Limb (tissue), 2 donors: ENCODE measurements around the gene GCN1.

Experiments used
- DNase-seq, 2 donors: peaks; one replicate each; pipeline ENCODE4 v3.0.0-alpha.2; 2016; ENCODE audit errors: extremely low spot score in 2 of 2

The GCN1 gene

GRCh38 chr12:120229071-120229486 is 34.6 kb upstream of the GCN1 start:
- no peak for DNase-seq

GRCh38 chr12:120228291-120229070 is 34.0 kb upstream of the GCN1 start:
- DNase-seq = peak; percentile 79 to 91

- DNase-seq = no peak
These were observed 33.5 kb upstream of the GCN1 start for GRCh38 chr12:120228041-120228290.

GRCh38 chr12:120227233-120228040 is 32.9 kb upstream of the GCN1 start:
- no peak for DNase-seq

GRCh38 chr12:120225852-120226640 is 31.5 kb upstream of the GCN1 start:
- no peak for DNase-seq

GRCh38 chr12:120225200-120225558 is 30.7 kb upstream of the GCN1 start:
- no peak for DNase-seq

GRCh38 chr12:120224304-120225199 is 30.0 kb upstream of the GCN1 start:
- peak; percentile 18 to 63 for DNase-seq

GRCh38 chr12:120223458-120224303 is 29.2 kb upstream of the GCN1 start:
- no peak for DNase-seq

- DNase-seq = no peak
These were observed 27.8 kb upstream of the GCN1 start for GRCh38 chr12:120222288-120222832.

GRCh38 chr12:120221576-120221900 is 27.0 kb upstream of the GCN1 start:
- no peak for DNase-seq

- no peak for DNase-seq
These were observed 26.5 kb upstream of the GCN1 start for GRCh38 chr12:120220838-120221575.

- DNase-seq = no peak
These were observed 24.4 kb upstream of the GCN1 start for GRCh38 chr12:120218680-120219606.

GRCh38 chr12:120216742-120217605 is 22.5 kb upstream of the GCN1 start:
- no peak for DNase-seq

- no peak for DNase-seq
These were observed 21.5 kb upstream of the GCN1 start for GRCh38 chr12:120215766-120216735.

- DNase-seq = no peak
These were observed 20.8 kb upstream of the GCN1 start for GRCh38 chr12:120215357-120215735.

- no peak for DNase-seq
These were observed 20.3 kb upstream of the GCN1 start for GRCh38 chr12:120214626-120215356.
